DND-41 (cell line): Measurements from ENCODE around the gene RTCB.

Source experiments
- EZH2 ChIP-seq: IDR thresholded peaks from 3 replicates; pipeline ENCODE4 v1.6.1; 2012; ENCODE audit warnings: borderline replicate concordance, low read depth, mild to moderate bottlenecking, moderate library complexity, low read length, inconsistent platforms; ENCODE audit not compliant: severe bottlenecking
- TF ChIP-seq, protein P1 (sequence below): IDR thresholded peaks from 2 replicates; pipeline ENCODE4 v1.5.1; 2012; ENCODE audit warnings: borderline replicate concordance, low read length, moderate library complexity, mild to moderate bottlenecking; ENCODE audit not compliant: poor library complexity, severe bottlenecking; ENCODE audit errors: extremely low read depth

DNA sequence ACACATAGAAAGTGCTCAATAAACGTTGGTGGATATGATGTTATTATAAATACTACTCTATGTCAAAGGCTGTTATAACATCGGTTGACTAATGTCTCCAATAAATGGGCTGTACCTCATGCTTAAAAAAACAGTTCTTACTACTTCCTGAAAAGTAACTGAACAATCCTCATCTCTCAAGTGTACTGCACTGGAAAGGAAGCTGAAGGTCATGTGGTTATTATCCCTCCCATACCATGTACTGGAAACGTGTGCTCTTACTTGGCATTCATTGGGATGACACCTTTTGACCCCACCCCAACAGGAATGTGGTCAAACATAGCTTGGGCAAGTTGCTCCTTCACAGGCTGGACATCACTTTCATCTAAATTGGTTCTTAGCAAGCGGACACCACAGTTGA, 10.6 kb downstream of the RTCB start:
- TF ChIP-seq, protein P1, sequence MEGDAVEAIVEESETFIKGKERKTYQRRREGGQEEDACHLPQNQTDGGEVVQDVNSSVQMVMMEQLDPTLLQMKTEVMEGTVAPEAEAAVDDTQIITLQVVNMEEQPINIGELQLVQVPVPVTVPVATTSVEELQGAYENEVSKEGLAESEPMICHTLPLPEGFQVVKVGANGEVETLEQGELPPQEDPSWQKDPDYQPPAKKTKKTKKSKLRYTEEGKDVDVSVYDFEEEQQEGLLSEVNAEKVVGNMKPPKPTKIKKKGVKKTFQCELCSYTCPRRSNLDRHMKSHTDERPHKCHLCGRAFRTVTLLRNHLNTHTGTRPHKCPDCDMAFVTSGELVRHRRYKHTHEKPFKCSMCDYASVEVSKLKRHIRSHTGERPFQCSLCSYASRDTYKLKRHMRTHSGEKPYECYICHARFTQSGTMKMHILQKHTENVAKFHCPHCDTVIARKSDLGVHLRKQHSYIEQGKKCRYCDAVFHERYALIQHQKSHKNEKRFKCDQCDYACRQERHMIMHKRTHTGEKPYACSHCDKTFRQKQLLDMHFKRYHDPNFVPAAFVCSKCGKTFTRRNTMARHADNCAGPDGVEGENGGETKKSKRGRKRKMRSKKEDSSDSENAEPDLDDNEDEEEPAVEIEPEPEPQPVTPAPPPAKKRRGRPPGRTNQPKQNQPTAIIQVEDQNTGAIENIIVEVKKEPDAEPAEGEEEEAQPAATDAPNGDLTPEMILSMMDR = no peak
- no peak for TF ChIP-seq EZH2
